Adrenal gland (tissue), 5 donors: ENCODE data around the gene NDUFS8.

Experiments
- CTCF ChIP-seq, 6 experiments: fragments of 450-650 bp in 4 of 6; fragments of 200-600 bp in 2 of 6; sonication (generic) in 1 of 6; IDR thresholded peaks; 1 replicate in 5 of 6; 2 replicates in 1 of 6; pipeline versions ENCODE4 v1.5.1 to v1.8.0; 2016 to 2021; ENCODE audit warnings: antibody characterized with exemption in 6 of 6, mild to moderate bottlenecking in 2 of 6, moderate library complexity in 1 of 6
- POLR2A ChIP-seq, 2 donors: fragments of 450-650 bp; IDR thresholded peaks; one replicate each; pipeline ENCODE4 v1.6.1; 2017; ENCODE audit warnings: antibody characterized with exemption in 2 of 2, mild to moderate bottlenecking in 2 of 2, moderate library complexity in 1 of 2
- donor health status: DM: no; HTN: no; CAD: no.

- TF ChIP-seq CTCF (IDR thresholded peaks at IDR 0.05) = no peak
- no peak for TF ChIP-seq POLR2A (IDR thresholded peaks at IDR 0.05)
These were observed 11.9 kb downstream of the NDUFS8 start for GRCh38 chr11:68042219-68043028.
